AG08396 (cell line): ENCODE measurements around the gene MYNN.

Experiments
- DNase-seq: peaks from one replicate; pipeline ENCODE4 v3.0.0; 2012; ENCODE audit warnings: low spot score, mixed read lengths

The MYNN gene

DNA sequence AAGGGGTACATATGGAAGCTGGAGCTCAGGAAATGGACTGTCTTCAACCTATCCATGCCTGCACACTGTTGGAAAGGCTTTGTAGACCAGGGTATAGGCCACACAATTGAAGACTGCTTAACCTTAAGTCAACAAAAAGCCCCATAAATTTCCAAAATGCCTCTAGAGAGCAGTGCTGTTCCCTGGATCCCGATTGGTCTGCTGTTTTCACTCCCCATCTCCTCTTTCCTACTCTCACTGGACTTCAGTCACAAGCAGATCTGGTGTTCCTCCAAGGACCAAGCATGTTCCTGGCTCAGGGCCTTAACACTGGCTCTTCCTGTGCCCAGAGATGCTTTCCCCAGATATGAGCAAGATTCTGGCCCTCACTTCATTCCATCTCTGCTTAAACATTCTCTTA, 62.3 kb downstream of the MYNN start:
- no peak for DNase-seq

DNA sequence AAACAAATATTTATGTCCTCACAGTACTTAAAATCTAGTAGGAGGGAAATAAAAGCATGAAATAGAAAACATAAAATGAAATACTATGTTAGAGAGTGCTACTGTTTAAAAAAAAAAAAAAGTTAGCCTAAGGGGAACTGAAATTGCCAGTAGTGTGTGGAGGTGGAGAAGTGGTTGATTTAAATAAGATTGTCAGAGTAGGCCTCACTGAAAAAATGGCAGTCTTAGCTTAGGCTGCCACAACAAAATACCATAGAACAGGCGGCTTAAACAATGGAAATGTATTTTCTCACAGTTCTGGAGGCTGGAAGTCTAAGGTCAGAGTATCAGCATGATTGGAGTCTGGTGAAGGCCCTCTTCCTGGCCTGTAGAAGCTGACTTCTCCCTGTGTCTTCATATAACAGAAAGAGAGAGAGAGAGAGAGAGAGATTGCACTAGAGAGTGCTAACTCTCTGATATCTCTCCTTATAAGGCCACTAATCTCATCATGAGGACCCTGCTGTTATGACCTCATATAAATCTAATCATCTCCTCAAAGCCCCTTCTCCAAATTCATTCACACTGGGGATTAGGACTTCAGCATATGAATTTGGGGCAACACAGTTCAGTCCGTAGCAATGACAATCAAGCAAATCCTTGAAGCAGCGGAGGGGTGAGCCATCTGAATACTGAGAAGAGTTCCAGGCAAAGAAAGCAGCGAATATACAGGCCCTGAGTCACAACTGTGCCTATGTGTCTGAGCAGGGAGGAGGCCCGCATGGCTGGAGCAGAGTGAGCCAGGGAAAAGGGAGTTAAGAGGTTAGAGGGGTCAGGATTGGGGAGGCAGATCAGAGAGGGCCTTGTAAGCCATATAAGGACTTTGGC, 63.1 kb downstream of the MYNN start:
- DNase-seq = peak; percentile 27

DNA sequence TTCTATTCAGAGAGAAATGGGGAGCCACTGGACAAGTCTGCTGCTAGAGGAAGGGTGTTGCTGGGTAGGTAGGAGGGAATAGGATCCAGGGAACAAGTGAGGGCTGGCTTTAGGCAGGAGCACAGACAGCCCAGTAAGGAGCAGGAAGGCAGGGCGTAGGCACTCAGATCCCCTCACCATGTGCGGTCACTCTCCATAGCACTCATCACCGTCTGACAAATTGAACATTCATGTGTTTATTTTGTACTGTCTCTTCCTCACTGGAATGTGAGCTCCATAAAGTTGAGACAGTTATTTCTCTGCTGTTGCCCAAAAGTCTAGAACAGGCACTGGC, 63.7 kb downstream of the MYNN start:
- DNase-seq = no peak

DNA sequence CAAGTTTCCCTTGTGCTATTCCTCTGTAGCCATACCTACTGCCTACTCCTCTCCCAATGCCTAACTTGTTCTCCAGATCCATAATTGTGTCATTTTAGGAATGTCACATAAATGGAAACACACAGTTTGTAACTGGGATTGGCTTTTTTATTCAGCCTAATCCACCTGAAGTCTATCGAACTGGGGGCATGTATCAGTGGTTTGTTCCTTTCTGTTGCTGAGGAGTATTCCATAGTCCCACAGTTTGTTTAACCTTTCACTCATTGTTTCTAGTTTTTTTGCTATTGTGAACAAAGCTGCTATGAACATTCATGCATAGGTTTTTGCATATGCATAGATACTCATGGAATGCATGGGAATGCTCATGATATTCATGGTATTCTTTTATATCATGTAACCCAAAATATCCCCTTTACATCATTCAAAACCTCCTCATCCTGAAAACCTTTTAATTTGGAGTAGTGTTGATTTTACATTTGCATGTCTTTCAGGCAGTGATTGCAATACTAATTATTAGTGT, 65.4 kb downstream of the MYNN start:
- DNase-seq = no peak
